ENCODE data around the gene IL5RA.

Gene IL5RA

DNA sequence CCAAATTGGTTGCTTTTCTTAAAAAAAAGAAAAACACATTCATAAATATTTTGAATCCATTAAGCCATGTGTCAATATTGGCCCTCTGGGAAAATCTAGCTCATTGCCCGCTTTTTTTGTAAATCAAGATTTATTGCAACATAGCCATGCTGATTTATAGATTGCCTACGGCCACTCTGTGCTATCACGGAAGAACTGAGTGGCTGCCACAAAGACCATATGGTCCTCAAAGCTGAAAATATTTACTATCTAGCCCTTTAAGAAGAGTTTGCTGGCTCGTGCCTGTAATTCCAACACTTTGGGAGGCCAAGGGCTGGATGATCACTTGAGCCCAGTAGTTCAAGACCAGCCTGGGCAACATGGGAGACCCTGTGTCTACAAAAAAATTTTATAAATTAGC, 45.9 kb downstream of the IL5RA start:
- DNase-seq = no peak

GRCh38 chr3:3059645-3060044, 50.5 kb downstream of the IL5RA start:
- DNase-seq = no peak

DNA sequence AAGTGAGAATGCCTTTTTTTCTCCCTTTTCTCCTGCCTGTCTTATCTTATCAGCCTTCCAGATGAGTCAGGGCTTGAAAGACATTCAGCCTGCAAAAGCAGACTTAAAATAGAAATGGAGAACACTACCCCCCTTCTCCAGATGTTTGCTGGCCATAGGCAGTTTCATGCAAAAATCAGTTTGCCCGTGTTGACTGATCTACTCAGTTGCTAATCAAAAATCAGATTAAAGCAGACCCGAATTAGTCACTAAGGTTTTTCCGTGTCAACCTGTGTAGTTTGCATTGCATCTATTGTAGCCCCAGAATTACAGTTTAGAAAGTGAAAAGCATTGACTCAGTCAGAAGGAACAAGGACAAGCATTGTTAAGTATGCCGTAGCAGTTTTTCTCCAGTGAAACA, 56.2 kb downstream of the IL5RA start:
- DNase-seq = no peak

GRCh38 chr3:3038201-3038991, 71.8 kb downstream of the IL5RA start:
- DNase-seq = no peak

DNA sequence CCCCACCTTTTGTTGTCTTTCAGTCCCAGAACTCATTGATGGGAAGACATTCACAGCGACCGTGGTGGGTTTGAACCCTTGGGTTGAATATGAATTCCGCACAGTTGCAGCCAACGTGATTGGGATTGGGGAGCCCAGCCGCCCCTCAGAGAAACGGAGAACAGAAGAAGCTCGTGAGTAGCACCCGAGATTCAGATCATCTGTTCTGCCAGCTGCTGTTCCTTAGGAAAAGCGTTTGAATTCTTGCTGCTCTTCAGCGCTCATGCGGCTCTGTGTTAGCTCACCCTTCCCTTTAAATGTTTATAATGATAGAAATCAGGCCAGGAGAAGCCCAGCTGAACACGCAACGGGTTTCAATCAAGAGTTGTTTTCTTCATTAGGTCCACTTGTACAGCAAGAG, 73.0 kb downstream of the IL5RA start:
- DNase-seq = no peak

- DNase-seq = peak; percentile 6
These were observed 78.8 kb downstream of the IL5RA start for GRCh38 chr3:3031326-3031725.

DNA sequence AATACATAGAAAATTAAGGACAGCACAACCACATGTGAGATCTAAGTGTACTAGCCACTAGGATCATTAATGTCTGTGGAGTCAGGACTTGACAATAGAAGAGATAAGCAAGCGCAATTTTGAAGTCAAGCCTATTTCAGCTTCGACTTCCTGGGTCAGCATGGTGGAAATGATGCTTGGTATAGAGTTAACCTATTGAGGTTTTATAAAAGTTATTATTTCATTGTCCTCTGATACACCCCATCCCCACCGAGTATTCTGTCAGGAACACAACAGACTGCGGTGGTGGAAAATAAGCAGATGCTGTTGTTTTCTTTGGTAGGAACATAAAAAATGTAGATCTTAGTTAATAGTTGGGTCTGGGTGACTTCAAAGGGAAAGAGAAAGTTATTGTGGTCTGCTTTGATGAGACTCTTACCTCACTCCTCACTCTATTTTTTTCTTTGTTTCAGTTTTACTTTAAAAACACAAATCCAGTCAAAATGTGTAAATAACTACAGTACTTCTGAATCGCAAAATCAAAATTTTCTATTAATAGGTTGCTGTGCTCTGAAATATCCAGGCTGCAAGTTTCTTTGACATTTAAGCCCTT, 82.1 kb downstream of the IL5RA start:
- DNase-seq = no peak

GRCh38 chr3:3023111-3023745, 86.9 kb downstream of the IL5RA start:
- no peak for DNase-seq

DNA sequence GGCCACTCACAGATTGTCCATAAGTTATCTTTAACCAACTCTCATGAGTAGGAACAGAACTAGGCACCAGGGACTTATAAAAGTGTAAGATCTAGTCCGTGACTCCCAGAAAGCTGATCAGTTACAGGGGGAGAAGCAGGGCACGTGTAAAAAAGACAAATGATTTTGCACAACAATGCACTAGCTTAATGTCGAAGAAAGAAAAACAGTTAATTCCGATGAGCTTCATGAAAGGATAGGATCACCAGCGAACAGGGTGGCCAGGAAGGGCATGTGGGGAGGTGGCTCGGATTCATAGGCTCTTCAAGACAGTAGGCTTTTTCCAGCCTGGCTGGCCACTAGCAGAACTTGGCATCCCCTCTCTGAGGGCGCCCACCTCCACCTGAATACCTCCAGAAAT, 90.0 kb downstream of the IL5RA start:
- no peak for DNase-seq

All from fibroblast of skin of right biceps (primary cell).